Tibial artery (tissue), 4 donors: Measurements from ENCODE around the gene PDLIM7.

Source experiments
- DNase-seq, 2 donors: peaks; one replicate each; pipeline ENCODE4 v3.0.0-alpha.2; 2019
- H3K27ac ChIP-seq, 2 donors: fragments of 200-600 bp; sonication (generic) in 1 of 2; 1 replicate in 1 of 2; 2 replicates in 1 of 2; pipeline ENCODE4 v1.5.1; 2018 to 2019; ENCODE audit warnings: mild to moderate bottlenecking in 1 of 2
- H3K27me3 ChIP-seq, 2 donors: fragments of 200-600 bp; sonication (generic) in 1 of 2; one replicate each; pipeline versions ENCODE4 v1.5.1 to v1.6.0; 2016 to 2019
- H3K36me3 ChIP-seq, 3 donors: fragments of 200-600 bp; sonication (generic) in 2 of 3; one replicate each; pipeline ENCODE4 v1.5.1; 2016 to 2019; ENCODE audit warnings: mild to moderate bottlenecking in 2 of 3
- H3K4me1 ChIP-seq, 4 donors: fragments of 200-600 bp; sonication (generic) in 2 of 4; 1 replicate in 3 of 4; 2 replicates in 1 of 4; pipeline ENCODE4 v1.5.1; 2016 to 2019
- H3K4me3 ChIP-seq, 2 donors: fragments of 200-600 bp; sonication (generic) in 1 of 2; 1 replicate in 1 of 2; 2 replicates in 1 of 2; pipeline ENCODE4 v1.5.1; 2018 to 2019; ENCODE audit warnings: mild to moderate bottlenecking in 2 of 2
- H3K9me3 ChIP-seq, 3 donors: fragments of 200-600 bp; sonication (generic) in 1 of 3; one replicate each; pipeline ENCODE4 v1.5.1; 2016 to 2019
- intact Hi-C: fragments of 100-400 bp; cut with DNase I; formaldehyde crosslinking; loops from one replicate; pipeline ENCODE4 v1.15.0; 2023; ENCODE audit warnings: low total_unique reads
- TF ChIP-seq, protein P1 (sequence below), 2 experiments: fragments of 200-600 bp in 1 of 2; fragments of 450-650 bp in 1 of 2; IDR thresholded peaks; one replicate each; pipeline ENCODE4 v1.5.1; 2017 to 2019; ENCODE audit warnings: antibody characterized with exemption in 2 of 2, mild to moderate bottlenecking in 1 of 2, moderate library complexity in 1 of 2

Gene PDLIM7

DNA sequence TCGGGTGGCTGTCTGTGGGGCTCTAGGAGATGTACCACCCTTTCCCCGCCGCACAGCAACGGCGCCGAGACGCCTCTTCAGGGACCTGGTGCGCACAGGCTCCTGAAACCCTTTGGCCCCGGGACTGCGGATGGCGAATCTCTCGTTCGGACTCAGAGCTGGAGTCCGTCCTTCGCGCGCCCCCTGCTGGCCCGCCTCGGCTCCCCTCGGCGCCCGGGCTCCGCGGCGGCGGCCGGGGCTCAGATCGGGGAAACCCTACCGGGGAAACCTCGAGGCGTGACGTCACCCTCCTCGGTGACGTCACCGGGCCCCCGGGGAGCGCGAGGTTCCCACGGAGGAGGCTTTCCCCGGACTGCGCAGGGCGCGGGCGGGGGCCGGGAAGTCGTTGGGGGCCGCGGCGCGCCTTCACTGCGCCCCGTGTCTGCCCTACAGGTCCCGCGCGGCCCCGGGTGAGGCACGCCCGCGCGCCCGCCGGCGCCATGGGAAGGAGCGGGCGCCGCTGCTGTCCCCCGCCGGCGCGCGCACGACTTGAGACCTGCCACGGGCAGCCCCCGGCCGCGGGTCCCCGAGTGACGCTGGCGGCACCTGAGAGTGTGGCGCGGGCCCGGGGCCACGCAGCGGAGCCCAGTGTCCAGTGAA is 42.9 kb downstream of the PDLIM7 start:
- H3K36me3 ChIP-seq, result peaks cover 0 to 18% (median 17%) of the 10 kb centered on the region in 3 donors
- TF ChIP-seq, protein P1, sequence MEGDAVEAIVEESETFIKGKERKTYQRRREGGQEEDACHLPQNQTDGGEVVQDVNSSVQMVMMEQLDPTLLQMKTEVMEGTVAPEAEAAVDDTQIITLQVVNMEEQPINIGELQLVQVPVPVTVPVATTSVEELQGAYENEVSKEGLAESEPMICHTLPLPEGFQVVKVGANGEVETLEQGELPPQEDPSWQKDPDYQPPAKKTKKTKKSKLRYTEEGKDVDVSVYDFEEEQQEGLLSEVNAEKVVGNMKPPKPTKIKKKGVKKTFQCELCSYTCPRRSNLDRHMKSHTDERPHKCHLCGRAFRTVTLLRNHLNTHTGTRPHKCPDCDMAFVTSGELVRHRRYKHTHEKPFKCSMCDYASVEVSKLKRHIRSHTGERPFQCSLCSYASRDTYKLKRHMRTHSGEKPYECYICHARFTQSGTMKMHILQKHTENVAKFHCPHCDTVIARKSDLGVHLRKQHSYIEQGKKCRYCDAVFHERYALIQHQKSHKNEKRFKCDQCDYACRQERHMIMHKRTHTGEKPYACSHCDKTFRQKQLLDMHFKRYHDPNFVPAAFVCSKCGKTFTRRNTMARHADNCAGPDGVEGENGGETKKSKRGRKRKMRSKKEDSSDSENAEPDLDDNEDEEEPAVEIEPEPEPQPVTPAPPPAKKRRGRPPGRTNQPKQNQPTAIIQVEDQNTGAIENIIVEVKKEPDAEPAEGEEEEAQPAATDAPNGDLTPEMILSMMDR (IDR thresholded peaks at IDR 0.05), result peak; percentile 94 to 97
- peak overlapping the region; percentile 62 to 79 for H3K27ac ChIP-seq
- peaks cover 0 to 32% of the 10 kb centered on the region in 2 donors for H3K27me3 ChIP-seq
- no peaks in the 10 kb centered on the region for H3K9me3 ChIP-seq
- intact Hi-C loops, result loop anchor here (2.0 kb wide), 2 partner anchors 44 to 50 kb away; no protein-coding TSS in a partner anchor
- DNase-seq, result peak; percentile 86 to 94
- H3K4me3 ChIP-seq, result peak overlapping the region; percentile 56 to 62
- H3K4me1 ChIP-seq, result peaks cover 0 to 45% (median 31%) of the 10 kb centered on the region in 4 donors

DNA sequence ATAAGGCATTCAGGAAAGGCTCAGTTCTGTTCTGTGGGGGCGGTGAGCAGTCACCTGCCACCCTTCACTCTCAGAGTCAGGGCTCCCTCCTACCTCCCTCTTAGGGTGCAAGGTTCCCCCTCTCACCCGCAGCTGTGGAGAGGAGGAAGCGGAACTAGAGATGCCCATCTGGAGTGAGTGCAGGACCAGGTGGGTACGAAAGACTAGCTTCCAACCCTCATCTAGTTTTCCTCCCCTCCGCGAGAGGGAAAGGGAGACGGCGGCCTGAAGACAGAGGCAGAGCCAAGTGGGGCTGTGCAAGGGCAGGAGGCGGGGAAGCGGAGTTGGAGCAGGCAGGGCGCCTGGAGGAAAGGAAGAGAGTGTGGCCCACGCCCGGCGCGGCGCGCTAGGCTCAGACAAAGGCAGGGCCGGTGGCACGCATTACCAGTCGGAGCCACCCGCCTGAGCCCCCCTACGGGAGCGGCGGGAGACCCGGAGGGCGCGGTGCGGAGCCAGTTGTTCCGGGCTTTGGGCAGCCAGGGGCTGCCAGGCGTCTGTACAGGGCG is 43.5 kb downstream of the PDLIM7 start:
- peaks cover 0 to 38% of the 10 kb centered on the region in 2 donors for H3K27me3 ChIP-seq
- peaks cover 0 to 45% (median 31%) of the 10 kb centered on the region in 4 donors for H3K4me1 ChIP-seq
- peaks cover 0 to 12% (median 11%) of the 10 kb centered on the region in 3 donors for H3K36me3 ChIP-seq
- peak overlapping the region; percentile 56 to 62 for H3K4me3 ChIP-seq
- TF ChIP-seq, protein P1 (IDR thresholded peaks at IDR 0.05), result no peak
- no peak for DNase-seq
- H3K27ac ChIP-seq, result peak overlapping the region; percentile 27 to 49
- intact Hi-C loops, result loop anchor here (2.0 kb wide), 3 partner anchors 45 to 63 kb away; no protein-coding TSS in a partner anchor
- H3K9me3 ChIP-seq, result no peaks in the 10 kb centered on the region

DNA sequence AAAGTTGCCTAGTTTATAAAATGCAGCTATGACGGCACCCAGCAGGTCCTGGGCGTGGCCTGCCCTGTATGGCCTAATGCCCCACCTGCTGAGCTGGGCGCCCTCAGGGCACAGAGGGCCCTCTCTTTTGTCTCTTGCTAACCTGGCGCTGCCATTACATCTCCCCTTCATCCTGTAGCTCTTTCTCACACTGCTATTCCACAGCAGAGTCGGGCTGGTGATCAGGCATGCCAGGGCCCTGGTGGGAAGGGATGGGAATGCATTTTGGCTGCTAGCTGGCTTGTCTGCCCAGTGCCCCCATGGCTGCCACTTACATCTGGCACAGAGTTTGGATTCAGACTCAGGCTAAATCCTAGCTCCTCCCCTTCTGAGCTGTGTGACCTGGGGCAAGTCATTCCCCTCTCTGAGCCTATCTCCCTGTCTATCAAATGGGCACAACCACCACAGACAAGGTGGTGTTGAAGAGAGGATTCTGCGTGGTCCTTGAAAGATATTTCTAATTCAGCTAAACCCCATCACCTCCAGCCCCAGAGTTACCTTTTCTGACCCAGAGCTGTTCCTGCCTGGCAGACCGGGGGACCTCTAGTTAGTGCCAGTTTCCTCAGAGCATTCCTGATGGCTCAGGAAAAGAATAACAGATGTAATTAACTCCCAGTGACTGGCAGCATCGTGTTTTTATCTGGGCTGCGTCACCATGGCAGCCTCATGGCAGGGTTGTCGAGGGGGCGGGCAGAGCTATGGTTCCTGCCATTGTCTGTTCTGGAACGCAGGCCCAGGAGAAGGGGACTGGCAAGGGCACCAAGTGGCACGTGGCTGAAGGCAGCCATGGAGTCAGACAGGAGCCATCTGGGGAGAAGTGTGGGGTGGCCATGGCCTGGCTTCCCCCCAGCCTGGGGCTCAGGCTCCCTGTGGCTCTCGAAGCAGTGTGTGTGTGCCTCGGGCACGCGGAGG is 44.4 kb downstream of the PDLIM7 start:
- DNase-seq, result no peak
- H3K27ac ChIP-seq, result no peak overlapping the region
- H3K4me3 ChIP-seq, result no peak overlapping the region
- H3K9me3 ChIP-seq, result no peaks in the 10 kb centered on the region
- peaks cover 0 to 43% of the 10 kb centered on the region in 2 donors for H3K27me3 ChIP-seq
- TF ChIP-seq, protein P1 (IDR thresholded peaks at IDR 0.05), result no peak
- peaks cover 0 to 48% (median 37%) of the 10 kb centered on the region in 4 donors for H3K4me1 ChIP-seq
- peaks cover 0 to 3% (median 2%) of the 10 kb centered on the region in 3 donors for H3K36me3 ChIP-seq
- intact Hi-C loops, result loop anchor here (2.0 kb wide), 1 partner anchor 62 kb away; no protein-coding TSS in a partner anchor

GRCh38 chr5:177450667-177451424 is 46.6 kb downstream of the PDLIM7 start:
- TF ChIP-seq, protein P1 (IDR thresholded peaks at IDR 0.05), result no peak
- DNase-seq, result no peak
- Histone ChIP-seq H3K27me3 (peaks cover 0 to 43% of the 10 kb centered on the region in 2 donors), H3K4me3 (no peak overlapping the region), H3K9me3 (no peaks in the 10 kb centered on the region), H3K4me1 (peaks cover 0 to 49% (median 42%) of the 10 kb centered on the region in 4 donors), H3K27ac (no peak overlapping the region), H3K36me3 (no peaks in the 10 kb centered on the region)
- intact Hi-C loops, result no loop called here
